A673 (cell line): ENCODE measurements around the gene PDSS1. TPM values are rescaled to one million over a fixed set of nuclear protein-coding genes. Genes with fewer than 3 reads are reported as not detected.

Experiments
- BruUV-seq: library from RNA; stranded (reverse); fragments of 400-500 nt; replicated peaks from 2 replicates; lab custom pipeline; 2021; lab: Mats Ljungman, UMichigan
- CTCF ChIA-PET: fragments of 300-600 bp; sonication (Branson Sonifier 250); formaldehyde crosslinking; loops from one replicate; lab custom pipeline; 2022; ENCODE audit warnings: antibody characterized with exemption; lab: Charles Lee
- POLR2A ChIA-PET: fragments of 300-600 bp; sonication (Branson Sonifier 250); formaldehyde crosslinking; loops from one replicate; lab custom pipeline; 2022; ENCODE audit warnings: antibody characterized with exemption; ENCODE audit not compliant: low non-redundant PET; lab: Charles Lee
- DNase-seq: peaks from one replicate; pipeline ENCODE4 v3.0.0-alpha.2; 2015; ENCODE audit warnings: low spot score
- H3K27ac ChIP-seq: fragments of 200-600 bp; sonication (generic); 2 replicates; pipeline ENCODE4 v1.5.1; 2016; ENCODE audit warnings: mixed run types, low read depth, mild to moderate bottlenecking, mixed read lengths, antibody characterized with exemption, low read length; ENCODE audit not compliant: poor library complexity, severe bottlenecking
- H3K27me3 ChIP-seq: fragments of 200-600 bp; sonication (generic); replicated peaks from 2 replicates; pipeline ENCODE4 v1.6.1; 2017; ENCODE audit warnings: mixed run types, low read depth, mild to moderate bottlenecking, mixed read lengths, antibody characterized with exemption, low read length; ENCODE audit not compliant: insufficient read depth, poor library complexity
- H3K36me3 ChIP-seq: fragments of 200-600 bp; sonication (generic); 2 replicates; pipeline ENCODE4 v1.6.1; 2016; ENCODE audit warnings: mixed run types, mild to moderate bottlenecking, mixed read lengths, antibody characterized with exemption, low read length; ENCODE audit not compliant: insufficient read depth, poor library complexity, severe bottlenecking
- H3K4me1 ChIP-seq: fragments of 200-600 bp; sonication (generic); 2 replicates; pipeline ENCODE4 v1.6.1; 2017; ENCODE audit warnings: mixed run types, mild to moderate bottlenecking, mixed read lengths, antibody characterized with exemption, low read length; ENCODE audit not compliant: insufficient read depth, poor library complexity, severe bottlenecking
- H3K4me3 ChIP-seq: fragments of 200-600 bp; sonication (generic); 2 replicates; pipeline ENCODE4 v1.5.1; 2016; ENCODE audit warnings: low read depth, mixed run types, mild to moderate bottlenecking, mixed read lengths, low read length; ENCODE audit not compliant: poor library complexity, severe bottlenecking
- H3K9me3 ChIP-seq: fragments of 200-600 bp; sonication (generic); 2 replicates; pipeline ENCODE4 v1.6.1; 2016; ENCODE audit warnings: mixed run types, low read depth, mild to moderate bottlenecking, mixed read lengths, antibody characterized with exemption, low read length; ENCODE audit not compliant: poor library complexity, severe bottlenecking
- CTCF ChIP-seq: fragments of 300-800, 200-600 bp; sonication (generic); conservative IDR thresholded peaks from 2 replicates; pipeline ENCODE4 v1.5.1; 2017; ENCODE audit warnings: low read depth, mild to moderate bottlenecking, antibody characterized with exemption, low read length, moderate library complexity, mixed read lengths
- EZH2 ChIP-seq: fragments of 200-600 bp; sonication (generic); IDR thresholded peaks from 2 replicates; pipeline ENCODE4 v1.6.1; 2017; ENCODE audit warnings: borderline replicate concordance, low read depth, mild to moderate bottlenecking, mixed read lengths, antibody characterized with exemption, low read length; ENCODE audit not compliant: poor library complexity, severe bottlenecking
- intact Hi-C: fragments of 100-400 bp; cut with micrococcal nuclease; formaldehyde crosslinking; loops from one replicate; pipeline ENCODE4 v1.10.0; 2022; ENCODE audit not compliant: unreplicated experiment
- total RNA-seq: library from RNA; stranded (reverse); gene quantifications from 2 replicates; pipeline ENCODE4 v1.2.3, GENCODE V29; 2021

The PDSS1 gene
- total RNA-seq, 1 experiment from 2014 or later: 55.4 TPM

DNA sequence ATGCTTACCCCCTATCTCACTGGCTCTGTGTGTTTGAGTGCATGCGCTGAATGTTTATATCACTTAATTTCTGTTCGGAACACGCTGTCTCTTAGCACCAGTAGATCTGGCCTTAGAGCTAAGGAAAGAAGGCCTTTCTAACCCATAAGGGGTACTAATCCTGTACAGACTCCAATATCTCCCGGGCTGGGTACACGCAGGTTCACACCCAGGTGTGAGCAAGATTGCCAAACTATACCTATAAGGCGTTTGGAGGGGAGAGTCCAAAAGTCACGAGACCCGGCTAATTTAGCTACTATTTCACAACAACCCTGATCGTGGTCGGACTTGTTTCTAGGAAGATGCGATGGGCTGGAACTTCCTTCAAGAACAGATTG lies 727 bp upstream of the PDSS1 start:
- intact Hi-C loops: no loop called here
- DNase-seq: no peak
- H3K27ac ChIP-seq: peak overlapping the region; percentile 97
- peaks cover 18% of the 10 kb centered on the region for H3K4me1 ChIP-seq
- ChIA-PET POLR2A (no interaction called here), CTCF (no interaction called here)
- peak overlapping the region; percentile 93 for H3K4me3 ChIP-seq
- no peaks in the 10 kb centered on the region for H3K27me3 ChIP-seq
- BruUV-seq: TSS peak; percentile 89
- TF ChIP-seq EZH2 (no peak), CTCF (no peak)
- no peaks in the 10 kb centered on the region for H3K9me3 ChIP-seq
- H3K36me3 ChIP-seq: peaks cover 5% of the 10 kb centered on the region

DNA sequence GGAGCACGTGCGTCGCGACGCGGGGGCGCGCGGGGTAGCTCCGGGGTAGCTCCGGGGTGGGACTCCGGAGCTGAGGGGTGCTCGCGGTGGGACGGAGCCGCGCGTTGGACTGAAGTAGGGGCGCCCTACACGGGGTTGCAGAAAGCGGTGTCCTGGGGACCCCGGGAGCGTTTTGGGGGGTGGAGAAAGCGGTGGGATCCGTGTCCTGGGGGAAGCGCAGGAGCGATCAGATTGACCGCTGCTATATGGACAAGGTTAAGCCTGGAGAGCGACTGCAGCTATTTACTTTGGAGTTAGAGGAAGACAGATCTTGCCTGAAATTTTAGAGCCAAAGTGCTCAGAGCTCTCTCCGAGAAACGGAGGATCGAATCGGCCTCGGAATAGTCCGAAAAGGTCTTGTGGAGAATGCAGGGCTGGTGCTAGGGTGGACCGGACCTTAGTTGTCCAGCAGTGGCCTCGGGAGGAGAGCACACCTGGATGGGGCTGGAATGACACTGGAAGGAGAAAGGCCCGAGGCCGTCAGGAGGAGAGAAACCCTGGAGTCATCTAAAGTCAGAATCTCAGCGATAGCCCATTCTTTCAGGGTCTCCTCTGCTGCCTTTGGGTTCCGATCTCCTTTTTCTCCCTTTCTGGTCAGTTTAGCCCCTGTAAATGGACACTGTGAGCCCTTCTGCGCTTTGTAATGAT lies 564 bp downstream of the PDSS1 start:
- H3K27ac ChIP-seq: peak overlapping the region; percentile 97
- intact Hi-C loops: no loop called here
- peaks cover 9% of the 10 kb centered on the region for H3K36me3 ChIP-seq
- TF ChIP-seq EZH2 (no peak), CTCF (no peak)
- peaks cover 18% of the 10 kb centered on the region for H3K4me1 ChIP-seq
- H3K4me3 ChIP-seq: peak overlapping the region; percentile 93
- ChIA-PET POLR2A (no interaction called here), CTCF (no interaction called here)
- no peaks in the 10 kb centered on the region for H3K27me3 ChIP-seq
- H3K9me3 ChIP-seq: no peaks in the 10 kb centered on the region
- no peak for DNase-seq
- BruUV-seq: TSS peak; percentile 43

- CTCF ChIA-PET: no interaction called here
- Histone ChIP-seq H3K4me3 (peak overlapping the region; percentile 93), H3K27me3 (no peaks in the 10 kb centered on the region), H3K36me3 (peaks cover 12% of the 10 kb centered on the region), H3K9me3 (no peaks in the 10 kb centered on the region), H3K27ac (peak overlapping the region; percentile 97), H3K4me1 (peaks cover 18% of the 10 kb centered on the region)
- intact Hi-C loops: no loop called here
- no peak for DNase-seq
- no peak for TF ChIP-seq CTCF
- TF ChIP-seq EZH2: no peak
- POLR2A ChIA-PET: no interaction called here
- no TSS peak for BruUV-seq
Observed at GRCh38 chr10:26698909-26699308, 1.4 kb downstream of the PDSS1 start.
